ENCODE measurements around the gene SH3RF3.

GRCh38 chr2:109440499-109441156 is 311.6 kb downstream of the SH3RF3 start:
- TF ChIP-seq CTCF (IDR thresholded peaks at IDR 0.05) (no peak), POLR2A (IDR thresholded peaks at IDR 0.05) (no peak)
